Measurements from ENCODE around the gene SLC30A1. TPM values are rescaled to one million over a fixed set of nuclear protein-coding genes. Genes with fewer than 3 reads are reported as not detected.

The SLC30A1 gene
- total and polyA plus RNA-seq, 7 donors: 0.35 to 5.2 (median 1.8) TPM

- Histone ChIP-seq H3K4me1 (no peaks in the 10 kb centered on the region), H3K36me3 (ENCODE audit: insufficient read depth in 1 of 2, low read depth in 1 of 2) (no peaks in the 10 kb centered on the region), H3K9me3 (no peaks in the 10 kb centered on the region), H3K4me3 (no peak overlapping the region), H3K27ac (no peak overlapping the region), H3K27me3 (ENCODE audit: insufficient read depth in 3 of 3, low read length in 2 of 3) (no peaks in the 10 kb centered on the region)
- ATAC-seq (no peak), DNase-seq (no peak)
- TF ChIP-seq CTCF (IDR thresholded peaks at IDR 0.05): no peak
- intact Hi-C loops (cut with DNase I): no loop called here
- WGBS, 3 donors: 87 to 91% (median 87%) methylated on average over 9 of the region's 9 CpGs
These were observed 30.5 kb downstream of the SLC30A1 start for GRCh38 chr1:211548321-211549091.

- Histone ChIP-seq H3K4me3 (no peak overlapping the region), H3K4me1 (no peaks in the 10 kb centered on the region), H3K9me3 (no peaks in the 10 kb centered on the region), H3K27ac (no peak overlapping the region), H3K36me3 (ENCODE audit: insufficient read depth in 1 of 2, low read depth in 1 of 2) (no peaks in the 10 kb centered on the region), H3K27me3 (ENCODE audit: insufficient read depth in 3 of 3, low read length in 2 of 3) (no peaks in the 10 kb centered on the region)
- DNase-seq: no peak
- ATAC-seq: no peak
- WGBS, 3 donors: 81% methylated on average over 6 of the region's 6 CpGs
- intact Hi-C loops (cut with DNase I): no loop called here
- TF ChIP-seq CTCF (IDR thresholded peaks at IDR 0.05): no peak
These were observed 31.3 kb downstream of the SLC30A1 start for GRCh38 chr1:211547710-211548109.

GRCh38 chr1:211546543-211546942, 32.4 kb downstream of the SLC30A1 start:
- no peaks in the 10 kb centered on the region for H3K4me1 ChIP-seq
- DNase-seq: no peak
- no peaks in the 10 kb centered on the region for H3K36me3 ChIP-seq (ENCODE audit: insufficient read depth in 1 of 2, low read depth in 1 of 2)
- TF ChIP-seq CTCF (IDR thresholded peaks at IDR 0.05): no peak
- intact Hi-C loops (cut with DNase I): no loop called here
- ATAC-seq: no peak
- H3K27me3 ChIP-seq (ENCODE audit: insufficient read depth in 3 of 3, low read length in 2 of 3): no peaks in the 10 kb centered on the region
- no peak overlapping the region for H3K27ac ChIP-seq
- no peak overlapping the region for H3K4me3 ChIP-seq
- 80 to 86% (median 83%) methylated on average over 7 of the region's 7 CpGs for WGBS, 3 donors
- no peaks in the 10 kb centered on the region for H3K9me3 ChIP-seq

- WGBS, 3 donors: 90 to 100% (median 94%) methylated on average over 4 of the region's 4 CpGs
These were observed 35.9 kb downstream of the SLC30A1 start for GRCh38 chr1:211543025-211543424.

More at GRCh38 chr1:211543025-211543424, 35.9 kb downstream of the SLC30A1 start:
- H3K27ac ChIP-seq: no peak overlapping the region
- intact Hi-C loops (cut with DNase I): no loop called here
- no peak for TF ChIP-seq CTCF (IDR thresholded peaks at IDR 0.05)
- ATAC-seq: no peak
- H3K4me3 ChIP-seq: no peak overlapping the region
- no peaks in the 10 kb centered on the region for H3K36me3 ChIP-seq (ENCODE audit: insufficient read depth in 1 of 2, low read depth in 1 of 2)
- DNase-seq: no peak
- H3K9me3 ChIP-seq: no peaks in the 10 kb centered on the region
- H3K27me3 ChIP-seq (ENCODE audit: insufficient read depth in 3 of 3, low read length in 2 of 3): no peaks in the 10 kb centered on the region
- no peaks in the 10 kb centered on the region for H3K4me1 ChIP-seq
